Upper lobe of right lung (tissue), 1 donor: ENCODE results near the gene LRRC34. TPM values are rescaled to one million over a fixed set of nuclear protein-coding genes. Genes with fewer than 3 reads are reported as not detected.

ENCODE experiments used
- ATAC-seq: fragments of 200-7000 bp; cut with Tn5 transposase; one replicate; pipeline ENCODE4 v1.9.1; 2020; ENCODE audit warnings: mild to moderate bottlenecking, moderate library complexity
- DNase-seq: peaks from one replicate; pipeline ENCODE4 v3.0.0-alpha.2; 2020
- H3K27ac ChIP-seq: fragments of 200-600 bp; one replicate; pipeline ENCODE4 v1.8.0; 2022
- H3K27me3 ChIP-seq: fragments of 200-600 bp; one replicate; pipeline ENCODE4 v1.8.0; 2022; ENCODE audit warnings: mild to moderate bottlenecking
- H3K36me3 ChIP-seq: fragments of 200-600 bp; one replicate; pipeline ENCODE4 v1.8.0; 2022
- H3K4me1 ChIP-seq: fragments of 200-600 bp; one replicate; pipeline ENCODE4 v1.8.0; 2022
- H3K4me3 ChIP-seq: fragments of 200-600 bp; one replicate; pipeline ENCODE4 v1.8.0; 2022; ENCODE audit warnings: mild to moderate bottlenecking
- H3K9me3 ChIP-seq: fragments of 200-600 bp; one replicate; pipeline ENCODE4 v1.8.0; 2022
- CTCF ChIP-seq: fragments of 200-600 bp; IDR thresholded peaks from one replicate; pipeline ENCODE4 v1.8.0; 2022; ENCODE audit warnings: antibody characterized with exemption
- intact Hi-C: fragments of 100-400 bp; cut with DNase I; formaldehyde crosslinking; loops from one replicate; pipeline ENCODE4 v1.11.0; 2022
- total RNA-seq: library from RNA; stranded (reverse); fragmentation: NEBNext Ultra II Directional; extraction: Animal tissue kit (Norgen Biotek cat#: 25700); gene quantifications from one replicate; pipeline ENCODE4 v1.2.1, GENCODE V29; 2021
- donor health status: DM: no; HTN: yes; CAD: no; lungs with severe emphysema.

LRRC34 gene
- total RNA-seq, 1 donor from 2014 or later: 0.98 TPM

GRCh38 chr3:169815590-169816150 lies 3.0 kb upstream of the LRRC34 start:
- no peak for TF ChIP-seq CTCF
- Histone ChIP-seq H3K9me3 (no peaks in the 10 kb centered on the region), H3K36me3 (no peaks in the 10 kb centered on the region), H3K4me1 (peaks cover 3% of the 10 kb centered on the region), H3K27me3 (no peaks in the 10 kb centered on the region), H3K27ac (no peak overlapping the region), H3K4me3 (no peak overlapping the region)
- DNase-seq: no peak
- no peak for ATAC-seq
- intact Hi-C loops: no loop called here

- Histone ChIP-seq H3K36me3 (no peaks in the 10 kb centered on the region), H3K4me1 (peaks cover 3% of the 10 kb centered on the region), H3K27ac (no peak overlapping the region), H3K4me3 (peak overlapping the region; percentile 64), H3K27me3 (no peaks in the 10 kb centered on the region), H3K9me3 (no peaks in the 10 kb centered on the region)
- intact Hi-C loops: no loop called here
- peak; percentile 53 for TF ChIP-seq CTCF
- DNase-seq: peak; percentile 68
- ATAC-seq: peak; percentile 55
Measured at GRCh38 chr3:169813757-169814517, 1.2 kb upstream of the LRRC34 start.

GRCh38 chr3:169813278-169813677 lies 574 bp upstream of the LRRC34 start:
- intact Hi-C loops: no loop called here
- H3K9me3 ChIP-seq: no peaks in the 10 kb centered on the region
- H3K4me3 ChIP-seq: peak overlapping the region; percentile 64
- no peak overlapping the region for H3K27ac ChIP-seq
- no peak for TF ChIP-seq CTCF
- no peaks in the 10 kb centered on the region for H3K27me3 ChIP-seq
- ATAC-seq (no peak), DNase-seq (no peak)
- peaks cover 3% of the 10 kb centered on the region for H3K4me1 ChIP-seq
- H3K36me3 ChIP-seq: no peaks in the 10 kb centered on the region

GRCh38 chr3:169811631-169812331 lies 923 bp downstream of the LRRC34 start:
- intact Hi-C loops: no loop called here
- DNase-seq: no peak
- no peaks in the 10 kb centered on the region for H3K36me3 ChIP-seq
- peak overlapping the region; percentile 80 for H3K27ac ChIP-seq
- no peak for TF ChIP-seq CTCF
- H3K9me3 ChIP-seq: no peaks in the 10 kb centered on the region
- peak; percentile 51 for ATAC-seq
- H3K4me1 ChIP-seq: peaks cover 3% of the 10 kb centered on the region
- H3K27me3 ChIP-seq: no peaks in the 10 kb centered on the region
- H3K4me3 ChIP-seq: peak overlapping the region; percentile 64

- TF ChIP-seq CTCF: no peak
- H3K4me3 ChIP-seq: no peak overlapping the region
- H3K9me3 ChIP-seq: no peaks in the 10 kb centered on the region
- intact Hi-C loops: no loop called here
- no peaks in the 10 kb centered on the region for H3K36me3 ChIP-seq
- H3K27me3 ChIP-seq: no peaks in the 10 kb centered on the region
- ATAC-seq (no peak), DNase-seq (no peak)
- peaks cover 3% of the 10 kb centered on the region for H3K4me1 ChIP-seq
- H3K27ac ChIP-seq: no peak overlapping the region
Measured at GRCh38 chr3:169809230-169809795, 3.4 kb downstream of the LRRC34 start.
